ENCODE results near the gene MOSPD3. TPM values are rescaled to one million over a fixed set of nuclear protein-coding genes. Genes with fewer than 3 reads are reported as not detected.

MOSPD3 gene
- total and polyA plus RNA-seq, 2 of the 8 experiments (the other 6 are each of a cell fraction or from before 2014, with no cell fraction given): 20.7 to 21.4 TPM

- Histone ChIP-seq H3K56ac (replicated peaks; ENCODE audit: insufficient read length, low read depth, low read length) (no peak overlapping the region), H3K27ac (ENCODE audit: low read depth, low read length) (no peak overlapping the region), H2BK12ac (ENCODE audit: low read depth, low read length) (no peak overlapping the region), H3K23ac (ENCODE audit: insufficient read length) (no peak overlapping the region), H2AK5ac (ENCODE audit: low read depth, low read length) (no peak overlapping the region), H2BK5ac (ENCODE audit: low read depth, low read length) (no peak overlapping the region), H3K4me1 (replicated peaks in 1 of 4; ENCODE audit: control insufficient read depth in 3 of 4, insufficient read depth in 4 of 4, low read length in 3 of 4) (peaks cover 0 to 24% (median 17%) of the 10 kb centered on the region in 4 experiments; a peak in 6 of 7 replicates), H2AFZ (ENCODE audit: low read length) (no peak overlapping the region), H3K79me1 (ENCODE audit: low read depth, low read length) (peaks cover 7% of the 10 kb centered on the region), H2BK120ac (replicated peaks; ENCODE audit: low read depth, low read length) (no peak overlapping the region), H3K27me3 (replicated peaks in 1 of 4; ENCODE audit: control insufficient read depth in 3 of 4, extremely low read depth in 1 of 4, insufficient read depth in 3 of 4, low read length in 3 of 4) (peaks cover 0 to 4% (median 0%) of the 10 kb centered on the region in 4 experiments; a peak in 1 of 7 replicates), H4K91ac (replicated peaks; ENCODE audit: insufficient read length, low read length) (no peak overlapping the region), H4K20me1 (replicated peaks in 1 of 2; ENCODE audit: control insufficient read depth in 1 of 2, insufficient read depth in 2 of 2, low read length in 2 of 2) (peaks cover 0 to 17% of the 10 kb centered on the region in 2 experiments), H3K4me3 (ENCODE audit: extremely low read depth in 1 of 4, insufficient read depth in 2 of 4, low read depth in 3 of 4, low read length in 4 of 4) (no peak overlapping the region), H3K14ac (ENCODE audit: insufficient read length) (no peak overlapping the region), H3K9ac (replicated peaks in 1 of 4; ENCODE audit: extremely low read depth in 1 of 4, low read depth in 3 of 4, low read length in 3 of 4) (no peak overlapping the region), H4K8ac (ENCODE audit: extremely low read depth, insufficient read depth, low read length) (no peak overlapping the region), H3K23me2 (ENCODE audit: low read depth, low read length) (peaks cover 7% of the 10 kb centered on the region), H3K36me3 (ENCODE audit: control insufficient read depth in 2 of 4, insufficient read depth in 4 of 4, low read length in 3 of 4) (peaks cover 4 to 28% (median 25%) of the 10 kb centered on the region in 4 experiments; a peak in 6 of 8 replicates), H3K4me2 (ENCODE audit: insufficient read depth in 1 of 2, low read depth in 2 of 2, low read length in 2 of 2) (no peak overlapping the region), H2BK15ac (ENCODE audit: low read length) (no peak overlapping the region), H3K79me2 (ENCODE audit: control insufficient read depth in 1 of 2, insufficient read depth in 2 of 2, low read length in 2 of 2) (no peaks in the 10 kb centered on the region), H2BK20ac (ENCODE audit: low read length) (no peak overlapping the region), H3K18ac (ENCODE audit: extremely low read depth, low read length) (no peak overlapping the region), H3K9me3 (ENCODE audit: insufficient read depth in 2 of 2, low read depth in 1 of 2, low read length in 1 of 2) (no peaks in the 10 kb centered on the region), H4K5ac (ENCODE audit: insufficient read length, low read depth, low read length) (no peak overlapping the region), H3K4ac (replicated peaks; ENCODE audit: insufficient read length, low read depth, low read length) (no peak overlapping the region)
- WGBS, 2 experiments (ENCODE audit: extremely low coverage in 1 of 2, insufficient coverage in 1 of 2, insufficient read length in 1 of 2, insufficient replicate concordance in 2 of 2, low coverage in 1 of 2, low lambda C conversion rate in 2 of 2, missing lambda C conversion rate in 1 of 2): 94% methylated on average over 17 of the region's 17 CpGs; no CpG with 5 or more reads in 1 of the 2 experiments
- no peak for FAIRE-seq
- ChIA-PET CTCF (ENCODE audit: partially characterized antibody) (interaction anchor here (1.3 to 3.8 kb wide), 3 partner anchors 11 to 106 kb away, joined by 5 to 16 read pairs (median 6); partner anchors contain the start of genes FBXO24 and LRCH4), POLR2A (ENCODE audit: partially characterized antibody) (interaction anchor here (1.0 to 2.6 kb wide), 3 partner anchors 9 to 101 kb away, joined by 3 to 10 read pairs (median 6); partner anchors contain the start of genes FBXO24 and LRCH4)
- DNase-seq (ENCODE audit: low read depth in 1 of 2, low spot score in 2 of 2): peak in 1 of 2 experiments; percentile 37
- no peak for TF ChIP-seq PHF8 (conservative IDR thresholded peaks at IDR 0.05; ENCODE audit: low read depth, low read length)
- TF ChIP-seq CEBPB (IDR thresholded peaks at IDR 0.05; ENCODE audit: low read depth, low read length): no peak
- no peak for TF ChIP-seq SP2 (IDR thresholded peaks at IDR 0.05; ENCODE audit: low read length)
- no peak for TF ChIP-seq GTF2F1 (IDR thresholded peaks at IDR 0.05; ENCODE audit: borderline replicate concordance, low read depth, low read length)
- no peak for TF ChIP-seq SAP30 (IDR thresholded peaks at IDR 0.05; ENCODE audit: insufficient read depth, insufficient replicate concordance, low read length)
- no peak for TF ChIP-seq POU5F1 (IDR thresholded peaks at IDR 0.05; ENCODE audit: low read depth, low read length)
- no peak for TF ChIP-seq BRCA1 (IDR thresholded peaks at IDR 0.05; ENCODE audit: low read depth, low read length)
- TF ChIP-seq TBP (IDR thresholded peaks at IDR 0.05; ENCODE audit: low read depth, low read length): no peak
- TF ChIP-seq GABPA (IDR thresholded peaks at IDR 0.05; ENCODE audit: borderline replicate concordance, insufficient read depth, low read length): no peak
- no peak for TF ChIP-seq EZH2 (IDR thresholded peaks at IDR 0.05; ENCODE audit: low read depth, low read length, severe bottlenecking)
- TF ChIP-seq ATF3 (IDR thresholded peaks at IDR 0.05; ENCODE audit: insufficient read depth, low read depth, low read length): no peak
- no peak for TF ChIP-seq KDM1A (IDR thresholded peaks at IDR 0.05; ENCODE audit: borderline replicate concordance, low read length)
These were observed 36.5 kb upstream of the MOSPD3 start for GRCh38 chr7:100575746-100576383.
